SK-N-SH (cell line): Measurements from ENCODE around the gene ATP5PB.

ENCODE experiments used
- EZH2phosphoT487 ChIP-seq: fragments of 200-600 bp; sonication (generic); IDR thresholded peaks from 2 replicates; pipeline ENCODE4 v1.6.1; 2017; ENCODE audit warnings: low read depth, mixed run types, mild to moderate bottlenecking, antibody characterized with exemption, moderate library complexity, borderline replicate concordance
- FOSL2 ChIP-seq: IDR thresholded peaks from 2 replicates; pipeline ENCODE4 v1.4.0; 2012; ENCODE audit warnings: low read depth, mild to moderate bottlenecking, moderate library complexity, borderline replicate concordance
- FOXJ3 ChIP-seq: sonication (generic); formaldehyde crosslinking; IDR thresholded peaks from 2 replicates; pipeline ENCODE4 v1.5.1; 2020; ENCODE audit warnings: mild to moderate bottlenecking, missing genetic modification reagents
- JUND ChIP-seq: IDR thresholded peaks from 2 replicates; pipeline ENCODE4 v1.4.0; 2012
- NRF1 ChIP-seq: IDR thresholded peaks from 2 replicates; pipeline ENCODE4 v1.6.1; 2012; ENCODE audit warnings: low read depth, mild to moderate bottlenecking, low read length
- RCOR1 ChIP-seq: fragments of 150-350 bp; IDR thresholded peaks from 2 replicates; pipeline ENCODE4 v1.6.1; 2017; ENCODE audit warnings: antibody characterized with exemption, low read length
- YY1 ChIP-seq: IDR thresholded peaks from 2 replicates; pipeline ENCODE4 v1.4.0; 2012; ENCODE audit warnings: low read depth, mild to moderate bottlenecking
- TF ChIP-seq, protein P1 (sequence below): IDR thresholded peaks from 2 replicates; pipeline ENCODE4 v1.6.1; 2012; ENCODE audit warnings: mild to moderate bottlenecking, low read depth, low read length, moderate library complexity
- TF ChIP-seq, protein P2 (sequence below): fragments of 200-600 bp; sonication (generic); IDR thresholded peaks from 2 replicates; pipeline ENCODE4 v1.6.1; 2017; ENCODE audit warnings: antibody characterized with exemption, mild to moderate bottlenecking, moderate library complexity
- TF ChIP-seq, protein P3 (sequence below): IDR thresholded peaks from 2 replicates; pipeline ENCODE4 v1.4.0; 2012; ENCODE audit warnings: low read depth

DNA sequence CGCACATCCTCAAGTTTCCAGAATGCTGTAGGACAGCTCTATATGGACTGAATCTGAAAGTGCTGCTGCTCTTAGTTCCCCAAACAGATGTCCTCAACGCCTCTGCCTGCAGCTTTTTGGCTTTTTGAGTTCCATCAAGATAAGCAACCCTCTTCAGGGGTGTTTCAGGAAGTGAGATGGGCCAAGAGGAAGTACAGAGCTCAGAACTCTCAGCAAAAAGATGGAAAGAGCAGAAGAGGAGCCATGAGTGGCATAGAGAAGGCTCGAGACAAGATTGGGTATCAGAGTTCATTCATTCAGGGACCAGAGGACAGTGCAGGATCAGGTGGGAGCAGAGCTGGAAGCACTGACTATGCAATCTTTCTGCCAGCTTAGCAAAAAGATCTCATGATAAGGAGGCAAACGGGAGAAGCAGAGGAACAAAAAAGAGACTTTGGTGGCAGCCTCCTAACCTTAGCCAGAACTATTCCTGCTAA lies 54.4 kb downstream of the ATP5PB start, which contains the start of the genes ADORA3 and TMIGD3:
- TF ChIP-seq JUND (no peak), FOXJ3 (no peak), EZH2phosphoT487 (no peak), RCOR1 (no peak), FOSL2 (no peak), NRF1 (no peak), YY1 (no peak)
- TF ChIP-seq, protein P1, sequence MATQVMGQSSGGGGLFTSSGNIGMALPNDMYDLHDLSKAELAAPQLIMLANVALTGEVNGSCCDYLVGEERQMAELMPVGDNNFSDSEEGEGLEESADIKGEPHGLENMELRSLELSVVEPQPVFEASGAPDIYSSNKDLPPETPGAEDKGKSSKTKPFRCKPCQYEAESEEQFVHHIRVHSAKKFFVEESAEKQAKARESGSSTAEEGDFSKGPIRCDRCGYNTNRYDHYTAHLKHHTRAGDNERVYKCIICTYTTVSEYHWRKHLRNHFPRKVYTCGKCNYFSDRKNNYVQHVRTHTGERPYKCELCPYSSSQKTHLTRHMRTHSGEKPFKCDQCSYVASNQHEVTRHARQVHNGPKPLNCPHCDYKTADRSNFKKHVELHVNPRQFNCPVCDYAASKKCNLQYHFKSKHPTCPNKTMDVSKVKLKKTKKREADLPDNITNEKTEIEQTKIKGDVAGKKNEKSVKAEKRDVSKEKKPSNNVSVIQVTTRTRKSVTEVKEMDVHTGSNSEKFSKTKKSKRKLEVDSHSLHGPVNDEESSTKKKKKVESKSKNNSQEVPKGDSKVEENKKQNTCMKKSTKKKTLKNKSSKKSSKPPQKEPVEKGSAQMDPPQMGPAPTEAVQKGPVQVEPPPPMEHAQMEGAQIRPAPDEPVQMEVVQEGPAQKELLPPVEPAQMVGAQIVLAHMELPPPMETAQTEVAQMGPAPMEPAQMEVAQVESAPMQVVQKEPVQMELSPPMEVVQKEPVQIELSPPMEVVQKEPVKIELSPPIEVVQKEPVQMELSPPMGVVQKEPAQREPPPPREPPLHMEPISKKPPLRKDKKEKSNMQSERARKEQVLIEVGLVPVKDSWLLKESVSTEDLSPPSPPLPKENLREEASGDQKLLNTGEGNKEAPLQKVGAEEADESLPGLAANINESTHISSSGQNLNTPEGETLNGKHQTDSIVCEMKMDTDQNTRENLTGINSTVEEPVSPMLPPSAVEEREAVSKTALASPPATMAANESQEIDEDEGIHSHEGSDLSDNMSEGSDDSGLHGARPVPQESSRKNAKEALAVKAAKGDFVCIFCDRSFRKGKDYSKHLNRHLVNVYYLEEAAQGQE, result no peak
- TF ChIP-seq, protein P2, sequence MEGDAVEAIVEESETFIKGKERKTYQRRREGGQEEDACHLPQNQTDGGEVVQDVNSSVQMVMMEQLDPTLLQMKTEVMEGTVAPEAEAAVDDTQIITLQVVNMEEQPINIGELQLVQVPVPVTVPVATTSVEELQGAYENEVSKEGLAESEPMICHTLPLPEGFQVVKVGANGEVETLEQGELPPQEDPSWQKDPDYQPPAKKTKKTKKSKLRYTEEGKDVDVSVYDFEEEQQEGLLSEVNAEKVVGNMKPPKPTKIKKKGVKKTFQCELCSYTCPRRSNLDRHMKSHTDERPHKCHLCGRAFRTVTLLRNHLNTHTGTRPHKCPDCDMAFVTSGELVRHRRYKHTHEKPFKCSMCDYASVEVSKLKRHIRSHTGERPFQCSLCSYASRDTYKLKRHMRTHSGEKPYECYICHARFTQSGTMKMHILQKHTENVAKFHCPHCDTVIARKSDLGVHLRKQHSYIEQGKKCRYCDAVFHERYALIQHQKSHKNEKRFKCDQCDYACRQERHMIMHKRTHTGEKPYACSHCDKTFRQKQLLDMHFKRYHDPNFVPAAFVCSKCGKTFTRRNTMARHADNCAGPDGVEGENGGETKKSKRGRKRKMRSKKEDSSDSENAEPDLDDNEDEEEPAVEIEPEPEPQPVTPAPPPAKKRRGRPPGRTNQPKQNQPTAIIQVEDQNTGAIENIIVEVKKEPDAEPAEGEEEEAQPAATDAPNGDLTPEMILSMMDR, result no peak
- TF ChIP-seq, protein P3, sequence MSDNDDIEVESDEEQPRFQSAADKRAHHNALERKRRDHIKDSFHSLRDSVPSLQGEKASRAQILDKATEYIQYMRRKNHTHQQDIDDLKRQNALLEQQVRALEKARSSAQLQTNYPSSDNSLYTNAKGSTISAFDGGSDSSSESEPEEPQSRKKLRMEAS, result no peak
